ENCODE data around the gene CPOX.

Gene CPOX

DNA sequence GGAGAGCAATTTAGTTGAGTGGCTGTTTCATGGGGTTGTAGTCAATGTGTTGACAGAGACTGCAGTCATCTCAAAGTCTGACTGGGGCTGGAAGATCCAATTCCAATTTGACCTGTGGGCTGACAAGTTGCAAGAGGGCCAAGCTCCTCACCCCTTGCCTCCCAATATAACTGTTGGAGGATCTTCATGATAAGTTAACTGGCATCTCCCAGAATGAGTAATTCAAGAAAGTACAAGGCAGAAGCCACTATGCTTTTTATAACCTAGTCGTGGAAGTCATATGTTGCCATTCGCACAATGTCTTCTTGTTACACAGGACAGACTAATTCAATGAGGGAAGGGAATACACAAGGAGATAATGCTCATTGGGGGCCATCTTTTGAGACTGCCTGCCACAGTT, 32.5 kb downstream of the CPOX start:
- TF ChIP-seq TCF12 (IDR thresholded peaks at IDR 0.05; ENCODE audit: low read depth) (no peak), EP300 (IDR thresholded peaks at IDR 0.05; ENCODE audit: borderline replicate concordance) (no peak), ZBTB7A (IDR thresholded peaks at IDR 0.05; ENCODE audit: low read depth) (no peak), RAD21 (IDR thresholded peaks at IDR 0.05; ENCODE audit: low read depth) (no peak), YY1 (IDR thresholded peaks at IDR 0.05; ENCODE audit: low read depth) (no peak), TAF1 (IDR thresholded peaks at IDR 0.05; ENCODE audit: low read depth) (no peak), TEAD4 (IDR thresholded peaks at IDR 0.05) (no peak), CREB1 (IDR thresholded peaks at IDR 0.05; ENCODE audit: low read depth) (no peak), NFIC (IDR thresholded peaks at IDR 0.05) (no peak), CEBPB (IDR thresholded peaks at IDR 0.05) (no peak), EGR1 (IDR thresholded peaks at IDR 0.05) (no peak), FOXM1 (IDR thresholded peaks at IDR 0.05; ENCODE audit: borderline replicate concordance, low read depth) (no peak)
- TF ChIP-seq, protein P1, sequence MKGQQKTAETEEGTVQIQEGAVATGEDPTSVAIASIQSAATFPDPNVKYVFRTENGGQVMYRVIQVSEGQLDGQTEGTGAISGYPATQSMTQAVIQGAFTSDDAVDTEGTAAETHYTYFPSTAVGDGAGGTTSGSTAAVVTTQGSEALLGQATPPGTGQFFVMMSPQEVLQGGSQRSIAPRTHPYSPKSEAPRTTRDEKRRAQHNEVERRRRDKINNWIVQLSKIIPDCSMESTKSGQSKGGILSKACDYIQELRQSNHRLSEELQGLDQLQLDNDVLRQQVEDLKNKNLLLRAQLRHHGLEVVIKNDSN (IDR thresholded peaks at IDR 0.05): no peak
- TF ChIP-seq, protein P2, sequence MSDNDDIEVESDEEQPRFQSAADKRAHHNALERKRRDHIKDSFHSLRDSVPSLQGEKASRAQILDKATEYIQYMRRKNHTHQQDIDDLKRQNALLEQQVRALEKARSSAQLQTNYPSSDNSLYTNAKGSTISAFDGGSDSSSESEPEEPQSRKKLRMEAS (IDR thresholded peaks at IDR 0.05): no peak
- TF ChIP-seq, protein P3, sequence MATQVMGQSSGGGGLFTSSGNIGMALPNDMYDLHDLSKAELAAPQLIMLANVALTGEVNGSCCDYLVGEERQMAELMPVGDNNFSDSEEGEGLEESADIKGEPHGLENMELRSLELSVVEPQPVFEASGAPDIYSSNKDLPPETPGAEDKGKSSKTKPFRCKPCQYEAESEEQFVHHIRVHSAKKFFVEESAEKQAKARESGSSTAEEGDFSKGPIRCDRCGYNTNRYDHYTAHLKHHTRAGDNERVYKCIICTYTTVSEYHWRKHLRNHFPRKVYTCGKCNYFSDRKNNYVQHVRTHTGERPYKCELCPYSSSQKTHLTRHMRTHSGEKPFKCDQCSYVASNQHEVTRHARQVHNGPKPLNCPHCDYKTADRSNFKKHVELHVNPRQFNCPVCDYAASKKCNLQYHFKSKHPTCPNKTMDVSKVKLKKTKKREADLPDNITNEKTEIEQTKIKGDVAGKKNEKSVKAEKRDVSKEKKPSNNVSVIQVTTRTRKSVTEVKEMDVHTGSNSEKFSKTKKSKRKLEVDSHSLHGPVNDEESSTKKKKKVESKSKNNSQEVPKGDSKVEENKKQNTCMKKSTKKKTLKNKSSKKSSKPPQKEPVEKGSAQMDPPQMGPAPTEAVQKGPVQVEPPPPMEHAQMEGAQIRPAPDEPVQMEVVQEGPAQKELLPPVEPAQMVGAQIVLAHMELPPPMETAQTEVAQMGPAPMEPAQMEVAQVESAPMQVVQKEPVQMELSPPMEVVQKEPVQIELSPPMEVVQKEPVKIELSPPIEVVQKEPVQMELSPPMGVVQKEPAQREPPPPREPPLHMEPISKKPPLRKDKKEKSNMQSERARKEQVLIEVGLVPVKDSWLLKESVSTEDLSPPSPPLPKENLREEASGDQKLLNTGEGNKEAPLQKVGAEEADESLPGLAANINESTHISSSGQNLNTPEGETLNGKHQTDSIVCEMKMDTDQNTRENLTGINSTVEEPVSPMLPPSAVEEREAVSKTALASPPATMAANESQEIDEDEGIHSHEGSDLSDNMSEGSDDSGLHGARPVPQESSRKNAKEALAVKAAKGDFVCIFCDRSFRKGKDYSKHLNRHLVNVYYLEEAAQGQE (IDR thresholded peaks at IDR 0.05; ENCODE audit: low read depth): no peak

DNA sequence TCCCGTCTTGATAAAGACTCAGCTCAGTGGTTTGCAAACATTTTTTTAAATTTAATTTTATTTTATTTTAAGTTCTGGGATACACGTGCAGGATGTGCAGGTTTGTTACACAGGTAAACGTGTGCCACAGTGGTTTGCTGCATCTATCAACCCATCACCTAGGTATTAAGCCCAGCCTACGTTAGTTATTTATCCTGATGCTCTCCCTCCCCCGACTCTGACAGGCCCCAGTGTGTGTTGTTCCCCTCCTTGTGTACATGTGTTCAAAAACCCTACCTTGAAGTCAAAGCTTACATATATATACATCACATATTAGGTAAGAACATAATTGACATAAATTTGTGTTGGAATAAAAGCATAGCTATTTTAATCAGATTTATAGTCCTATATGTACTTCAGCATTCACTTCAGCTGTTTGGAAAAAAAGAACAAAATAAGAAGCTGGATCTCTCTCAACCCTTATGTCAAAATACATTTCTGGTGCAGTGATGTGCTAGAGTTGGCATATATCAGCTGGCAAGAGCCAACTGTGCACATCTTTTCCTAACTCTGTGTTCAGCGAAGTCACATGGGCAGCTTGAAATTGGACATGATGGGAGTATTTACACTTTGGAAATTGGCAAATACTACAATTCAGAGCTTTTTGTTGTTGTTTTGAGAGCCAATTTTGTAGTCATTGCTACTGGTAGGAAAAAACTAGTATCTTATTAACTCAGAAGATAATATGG, 35.1 kb downstream of the CPOX start:
- TF ChIP-seq, protein P1 (IDR thresholded peaks at IDR 0.05): no peak
- TF ChIP-seq FOXM1 (IDR thresholded peaks at IDR 0.05; ENCODE audit: borderline replicate concordance, low read depth) (no peak), EP300 (IDR thresholded peaks at IDR 0.05; ENCODE audit: borderline replicate concordance) (no peak), EGR1 (IDR thresholded peaks at IDR 0.05) (no peak), TEAD4 (IDR thresholded peaks at IDR 0.05) (no peak), NFIC (IDR thresholded peaks at IDR 0.05) (no peak), TCF12 (IDR thresholded peaks at IDR 0.05; ENCODE audit: low read depth) (no peak), CREB1 (IDR thresholded peaks at IDR 0.05; ENCODE audit: low read depth) (no peak)
- TF ChIP-seq, protein P3 (IDR thresholded peaks at IDR 0.05; ENCODE audit: low read depth): no peak

DNA sequence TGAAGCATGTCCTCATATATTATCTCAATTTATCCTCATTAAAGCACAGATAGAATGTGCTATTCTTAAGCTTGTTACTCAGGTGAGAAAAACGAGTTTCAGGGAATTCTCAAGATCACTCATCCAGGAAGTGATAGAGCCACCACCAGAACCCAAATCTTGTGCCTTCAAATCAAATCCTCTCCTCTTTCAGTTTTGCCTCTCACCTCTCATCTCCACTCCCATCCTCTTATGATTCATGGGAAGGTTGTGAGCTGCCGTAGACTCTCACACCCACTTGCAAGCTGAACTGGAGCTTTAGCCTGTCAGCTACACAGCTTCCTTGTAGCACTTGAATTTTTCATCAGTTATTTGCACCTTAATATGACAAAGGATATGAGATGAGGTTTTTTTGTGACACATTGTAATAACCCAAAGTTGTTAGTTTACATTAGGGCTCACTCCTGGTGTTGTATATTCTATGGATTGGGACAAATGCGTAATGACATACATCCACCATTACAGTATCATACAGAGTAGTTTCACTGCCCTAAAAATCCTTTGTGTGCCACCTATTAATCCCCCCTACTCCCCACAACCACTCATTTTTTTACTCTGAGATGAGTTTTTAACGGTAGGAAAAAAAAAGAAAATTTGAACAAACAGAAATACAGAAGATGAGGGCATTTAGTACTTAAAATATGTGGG, 35.9 kb downstream of the CPOX start:
- TF ChIP-seq TEAD4 (IDR thresholded peaks at IDR 0.05) (no peak), EP300 (IDR thresholded peaks at IDR 0.05; ENCODE audit: borderline replicate concordance) (no peak), TCF12 (IDR thresholded peaks at IDR 0.05; ENCODE audit: low read depth) (no peak), ZBTB7A (IDR thresholded peaks at IDR 0.05; ENCODE audit: low read depth) (no peak), FOXM1 (IDR thresholded peaks at IDR 0.05; ENCODE audit: borderline replicate concordance, low read depth) (no peak), TAF1 (IDR thresholded peaks at IDR 0.05; ENCODE audit: low read depth) (no peak), NFIC (IDR thresholded peaks at IDR 0.05) (no peak), RAD21 (IDR thresholded peaks at IDR 0.05; ENCODE audit: low read depth) (no peak), CEBPB (IDR thresholded peaks at IDR 0.05) (no peak)
- TF ChIP-seq, protein P2 (IDR thresholded peaks at IDR 0.05): no peak
- TF ChIP-seq, protein P3 (IDR thresholded peaks at IDR 0.05; ENCODE audit: low read depth): no peak
